ENCODE measurements around the gene RFX4.

GRCh38 chr12:106764220-106764619, 181.4 kb downstream of the RFX4 start:
- TF ChIP-seq CTCF (IDR thresholded peaks at IDR 0.05; ENCODE audit: low read length) (no peak), EZH2 (optimal IDR thresholded peaks at IDR 0.05; ENCODE audit: low read depth, low read length) (no peak)

Measured in MM.1S (cell line).